ENCODE results near the gene FOS. TPM values are rescaled to one million over a fixed set of nuclear protein-coding genes. Genes with fewer than 3 reads are reported as not detected.

Gene FOS
- total and polyA plus RNA-seq, 2 experiments from 2014 or later = 47.3 to 54.8 TPM

DNA sequence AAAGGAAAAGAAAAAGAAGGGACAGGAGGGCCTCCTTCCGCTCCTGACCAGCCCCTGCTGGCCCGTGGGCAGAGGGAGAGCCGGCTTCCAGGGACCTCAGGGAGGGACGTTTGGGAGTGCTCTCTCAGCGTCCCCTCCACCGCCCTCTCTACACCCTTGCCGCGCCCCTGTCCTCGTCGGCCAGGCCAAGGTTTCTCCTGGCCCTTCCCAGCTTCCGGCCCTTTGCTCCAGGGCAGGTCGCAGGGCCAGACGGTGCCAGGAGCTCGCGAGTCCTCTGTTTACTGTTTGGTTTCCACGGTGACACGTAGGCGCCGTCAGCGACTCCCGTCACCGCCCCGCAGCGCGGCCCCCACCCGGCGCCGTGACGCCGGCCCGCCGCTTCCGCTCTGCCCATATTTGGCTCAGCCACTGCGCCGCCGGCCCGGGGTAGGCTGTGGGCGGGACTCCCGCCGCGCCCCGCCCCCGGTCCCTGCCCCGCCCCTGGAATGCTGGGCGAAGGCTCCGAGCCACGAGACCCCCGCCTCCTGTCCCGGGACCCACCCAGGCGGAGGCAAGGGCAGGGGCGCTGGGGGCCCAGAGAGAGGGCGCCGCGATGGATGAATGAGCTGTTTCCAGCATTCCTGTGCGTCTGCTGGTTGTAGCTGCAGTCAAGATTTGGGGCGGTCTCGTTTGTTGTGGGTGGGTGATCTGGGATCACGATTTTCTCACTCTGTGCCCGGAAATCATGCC is 15.5 kb downstream of the FOS start:
- H3K36me3 ChIP-seq (ENCODE audit: insufficient read depth) = no peaks in the 10 kb centered on the region
- peak; percentile 92 for TF ChIP-seq CREB1 (CRISPR knock-in tag; IDR thresholded peaks at IDR 0.05; ENCODE audit: low read depth)
- TF ChIP-seq, protein P1, sequence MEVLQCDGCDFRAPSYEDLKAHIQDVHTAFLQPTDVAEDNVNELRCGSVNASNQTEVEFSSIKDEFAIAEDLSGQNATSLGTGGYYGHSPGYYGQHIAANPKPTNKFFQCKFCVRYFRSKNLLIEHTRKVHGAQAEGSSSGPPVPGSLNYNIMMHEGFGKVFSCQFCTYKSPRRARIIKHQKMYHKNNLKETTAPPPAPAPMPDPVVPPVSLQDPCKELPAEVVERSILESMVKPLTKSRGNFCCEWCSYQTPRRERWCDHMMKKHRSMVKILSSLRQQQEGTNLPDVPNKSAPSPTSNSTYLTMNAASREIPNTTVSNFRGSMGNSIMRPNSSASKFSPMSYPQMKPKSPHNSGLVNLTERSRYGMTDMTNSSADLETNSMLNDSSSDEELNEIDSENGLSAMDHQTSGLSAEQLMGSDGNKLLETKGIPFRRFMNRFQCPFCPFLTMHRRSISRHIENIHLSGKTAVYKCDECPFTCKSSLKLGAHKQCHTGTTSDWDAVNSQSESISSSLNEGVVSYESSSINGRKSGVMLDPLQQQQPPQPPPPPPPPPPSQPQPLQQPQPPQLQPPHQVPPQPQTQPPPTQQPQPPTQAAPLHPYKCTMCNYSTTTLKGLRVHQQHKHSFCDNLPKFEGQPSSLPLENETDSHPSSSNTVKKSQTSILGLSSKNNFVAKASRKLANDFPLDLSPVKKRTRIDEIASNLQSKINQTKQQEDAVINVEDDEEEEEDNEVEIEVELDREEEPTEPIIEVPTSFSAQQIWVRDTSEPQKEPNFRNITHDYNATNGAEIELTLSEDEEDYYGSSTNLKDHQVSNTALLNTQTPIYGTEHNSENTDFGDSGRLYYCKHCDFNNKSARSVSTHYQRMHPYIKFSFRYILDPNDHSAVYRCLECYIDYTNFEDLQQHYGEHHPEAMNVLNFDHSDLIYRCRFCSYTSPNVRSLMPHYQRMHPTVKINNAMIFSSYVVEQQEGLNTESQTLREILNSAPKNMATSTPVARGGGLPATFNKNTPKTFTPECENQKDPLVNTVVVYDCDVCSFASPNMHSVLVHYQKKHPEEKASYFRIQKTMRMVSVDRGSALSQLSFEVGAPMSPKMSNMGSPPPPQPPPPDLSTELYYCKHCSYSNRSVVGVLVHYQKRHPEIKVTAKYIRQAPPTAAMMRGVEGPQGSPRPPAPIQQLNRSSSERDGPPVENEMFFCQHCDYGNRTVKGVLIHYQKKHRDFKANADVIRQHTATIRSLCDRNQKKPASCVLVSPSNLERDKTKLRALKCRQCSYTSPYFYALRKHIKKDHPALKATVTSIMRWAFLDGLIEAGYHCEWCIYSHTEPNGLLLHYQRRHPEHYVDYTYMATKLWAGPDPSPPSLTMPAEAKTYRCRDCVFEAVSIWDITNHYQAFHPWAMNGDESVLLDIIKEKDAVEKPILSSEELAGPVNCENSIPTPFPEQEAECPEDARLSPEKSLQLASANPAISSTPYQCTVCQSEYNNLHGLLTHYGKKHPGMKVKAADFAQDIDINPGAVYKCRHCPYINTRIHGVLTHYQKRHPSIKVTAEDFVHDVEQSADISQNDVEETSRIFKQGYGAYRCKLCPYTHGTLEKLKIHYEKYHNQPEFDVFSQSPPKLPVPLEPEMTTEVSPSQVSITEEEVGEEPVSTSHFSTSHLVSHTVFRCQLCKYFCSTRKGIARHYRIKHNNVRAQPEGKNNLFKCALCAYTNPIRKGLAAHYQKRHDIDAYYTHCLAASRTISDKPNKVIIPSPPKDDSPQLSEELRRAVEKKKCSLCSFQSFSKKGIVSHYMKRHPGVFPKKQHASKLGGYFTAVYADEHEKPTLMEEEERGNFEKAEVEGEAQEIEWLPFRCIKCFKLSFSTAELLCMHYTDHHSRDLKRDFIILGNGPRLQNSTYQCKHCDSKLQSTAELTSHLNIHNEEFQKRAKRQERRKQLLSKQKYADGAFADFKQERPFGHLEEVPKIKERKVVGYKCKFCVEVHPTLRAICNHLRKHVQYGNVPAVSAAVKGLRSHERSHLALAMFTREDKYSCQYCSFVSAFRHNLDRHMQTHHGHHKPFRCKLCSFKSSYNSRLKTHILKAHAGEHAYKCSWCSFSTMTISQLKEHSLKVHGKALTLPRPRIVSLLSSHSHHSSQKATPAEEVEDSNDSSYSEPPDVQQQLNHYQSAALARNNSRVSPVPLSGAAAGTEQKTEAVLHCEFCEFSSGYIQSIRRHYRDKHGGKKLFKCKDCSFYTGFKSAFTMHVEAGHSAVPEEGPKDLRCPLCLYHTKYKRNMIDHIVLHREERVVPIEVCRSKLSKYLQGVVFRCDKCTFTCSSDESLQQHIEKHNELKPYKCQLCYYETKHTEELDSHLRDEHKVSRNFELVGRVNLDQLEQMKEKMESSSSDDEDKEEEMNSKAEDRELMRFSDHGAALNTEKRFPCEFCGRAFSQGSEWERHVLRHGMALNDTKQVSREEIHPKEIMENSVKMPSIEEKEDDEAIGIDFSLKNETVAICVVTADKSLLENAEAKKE (CRISPR knock-in tag; IDR thresholded peaks at IDR 0.05) = no peak
- TF ChIP-seq POLR2AphosphoS5 (IDR thresholded peaks at IDR 0.05; ENCODE audit: low read depth) = peak; percentile 70

DNA sequence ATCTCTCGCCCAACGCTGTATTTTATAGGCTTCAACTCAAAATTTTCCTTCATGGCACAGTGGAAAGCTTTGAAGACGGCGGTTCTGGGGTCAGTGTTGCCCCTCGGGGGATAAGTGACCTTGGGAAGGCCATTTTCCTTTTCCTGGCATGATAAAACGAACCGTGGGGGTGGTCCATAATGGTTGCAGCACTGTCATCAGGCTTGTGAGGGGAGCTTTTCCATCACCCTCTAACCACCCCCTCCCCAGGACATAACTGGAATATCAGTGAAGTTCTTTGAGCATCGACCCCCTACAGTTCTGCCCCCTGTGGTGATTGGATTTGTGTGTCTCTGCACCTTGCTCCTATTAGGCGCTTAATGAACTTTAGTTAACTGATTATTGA is 16.0 kb downstream of the FOS start:
- no peaks in the 10 kb centered on the region for H3K36me3 ChIP-seq (ENCODE audit: insufficient read depth)
- no peak overlapping the region; the same call in 1 of the 2 replicates for H2AFZ ChIP-seq
- H3K4me3 Mint-ChIP-seq = peak overlapping the region; percentile 86
- H3K27ac Mint-ChIP-seq = peak overlapping the region; percentile 99
- H3K4me3 ChIP-seq = peak overlapping the region; percentile 90
- H3K27me3 ChIP-seq (ENCODE audit: insufficient read depth) = no peaks in the 10 kb centered on the region
- no peaks in the 10 kb centered on the region for H3K79me2 ChIP-seq (replicated peaks; ENCODE audit: insufficient read depth)
- H3K9me3 Mint-ChIP-seq = no peaks in the 10 kb centered on the region
- no peaks in the 10 kb centered on the region for H3K36me3 Mint-ChIP-seq (ENCODE audit: low read depth)
- H3K27ac ChIP-seq (ENCODE audit: low read depth) = peak overlapping the region; percentile 99
- H3F3A ChIP-seq (replicated peaks; ENCODE audit: low read depth) = peaks cover 5% of the 10 kb centered on the region; the same call in 1 of the 2 replicates
- peak; percentile 7 for ATAC-seq
- no peaks in the 10 kb centered on the region for H4K20me1 ChIP-seq (replicated peaks; ENCODE audit: insufficient read depth)
- DNase-seq (ENCODE audit: low spot score) = peak; percentile 62
- H3K27me3 Mint-ChIP-seq (ENCODE audit: insufficient read depth, low read depth, poor library complexity) = peaks cover 15% of the 10 kb centered on the region
- peaks cover 17% of the 10 kb centered on the region for H3K4me1 ChIP-seq (ENCODE audit: insufficient read depth)
- H3K9me2 ChIP-seq (ENCODE audit: insufficient read depth) = no peaks in the 10 kb centered on the region
- H3K4me1 Mint-ChIP-seq = peaks cover 14% of the 10 kb centered on the region
- H3K4me2 ChIP-seq = peak overlapping the region; percentile 93
- TF ChIP-seq, protein P2, sequence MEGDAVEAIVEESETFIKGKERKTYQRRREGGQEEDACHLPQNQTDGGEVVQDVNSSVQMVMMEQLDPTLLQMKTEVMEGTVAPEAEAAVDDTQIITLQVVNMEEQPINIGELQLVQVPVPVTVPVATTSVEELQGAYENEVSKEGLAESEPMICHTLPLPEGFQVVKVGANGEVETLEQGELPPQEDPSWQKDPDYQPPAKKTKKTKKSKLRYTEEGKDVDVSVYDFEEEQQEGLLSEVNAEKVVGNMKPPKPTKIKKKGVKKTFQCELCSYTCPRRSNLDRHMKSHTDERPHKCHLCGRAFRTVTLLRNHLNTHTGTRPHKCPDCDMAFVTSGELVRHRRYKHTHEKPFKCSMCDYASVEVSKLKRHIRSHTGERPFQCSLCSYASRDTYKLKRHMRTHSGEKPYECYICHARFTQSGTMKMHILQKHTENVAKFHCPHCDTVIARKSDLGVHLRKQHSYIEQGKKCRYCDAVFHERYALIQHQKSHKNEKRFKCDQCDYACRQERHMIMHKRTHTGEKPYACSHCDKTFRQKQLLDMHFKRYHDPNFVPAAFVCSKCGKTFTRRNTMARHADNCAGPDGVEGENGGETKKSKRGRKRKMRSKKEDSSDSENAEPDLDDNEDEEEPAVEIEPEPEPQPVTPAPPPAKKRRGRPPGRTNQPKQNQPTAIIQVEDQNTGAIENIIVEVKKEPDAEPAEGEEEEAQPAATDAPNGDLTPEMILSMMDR (conservative IDR thresholded peaks at IDR 0.05; ENCODE audit: low read depth in 2 of 2) = no peak
- TF ChIP-seq POLR2AphosphoS5 (IDR thresholded peaks at IDR 0.05; ENCODE audit: low read depth) (no peak), CREB1 (CRISPR knock-in tag; IDR thresholded peaks at IDR 0.05; ENCODE audit: low read depth) (no peak), ZNF331 (CRISPR knock-in tag; IDR thresholded peaks at IDR 0.05; ENCODE audit: low read depth) (no peak), STAT1 (IDR thresholded peaks at IDR 0.05; ENCODE audit: unreplicated experiment) (no peak), EZH2phosphoT487 (IDR thresholded peaks at IDR 0.05; ENCODE audit: unreplicated experiment) (no peak), ZNF114 (CRISPR knock-in tag; IDR thresholded peaks at IDR 0.05) (no peak)
- TF ChIP-seq, protein P3, sequence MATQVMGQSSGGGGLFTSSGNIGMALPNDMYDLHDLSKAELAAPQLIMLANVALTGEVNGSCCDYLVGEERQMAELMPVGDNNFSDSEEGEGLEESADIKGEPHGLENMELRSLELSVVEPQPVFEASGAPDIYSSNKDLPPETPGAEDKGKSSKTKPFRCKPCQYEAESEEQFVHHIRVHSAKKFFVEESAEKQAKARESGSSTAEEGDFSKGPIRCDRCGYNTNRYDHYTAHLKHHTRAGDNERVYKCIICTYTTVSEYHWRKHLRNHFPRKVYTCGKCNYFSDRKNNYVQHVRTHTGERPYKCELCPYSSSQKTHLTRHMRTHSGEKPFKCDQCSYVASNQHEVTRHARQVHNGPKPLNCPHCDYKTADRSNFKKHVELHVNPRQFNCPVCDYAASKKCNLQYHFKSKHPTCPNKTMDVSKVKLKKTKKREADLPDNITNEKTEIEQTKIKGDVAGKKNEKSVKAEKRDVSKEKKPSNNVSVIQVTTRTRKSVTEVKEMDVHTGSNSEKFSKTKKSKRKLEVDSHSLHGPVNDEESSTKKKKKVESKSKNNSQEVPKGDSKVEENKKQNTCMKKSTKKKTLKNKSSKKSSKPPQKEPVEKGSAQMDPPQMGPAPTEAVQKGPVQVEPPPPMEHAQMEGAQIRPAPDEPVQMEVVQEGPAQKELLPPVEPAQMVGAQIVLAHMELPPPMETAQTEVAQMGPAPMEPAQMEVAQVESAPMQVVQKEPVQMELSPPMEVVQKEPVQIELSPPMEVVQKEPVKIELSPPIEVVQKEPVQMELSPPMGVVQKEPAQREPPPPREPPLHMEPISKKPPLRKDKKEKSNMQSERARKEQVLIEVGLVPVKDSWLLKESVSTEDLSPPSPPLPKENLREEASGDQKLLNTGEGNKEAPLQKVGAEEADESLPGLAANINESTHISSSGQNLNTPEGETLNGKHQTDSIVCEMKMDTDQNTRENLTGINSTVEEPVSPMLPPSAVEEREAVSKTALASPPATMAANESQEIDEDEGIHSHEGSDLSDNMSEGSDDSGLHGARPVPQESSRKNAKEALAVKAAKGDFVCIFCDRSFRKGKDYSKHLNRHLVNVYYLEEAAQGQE (IDR thresholded peaks at IDR 0.05; ENCODE audit: unreplicated experiment) = no peak

More for the DNA sequence above, 15.5 kb downstream of the FOS start:
- Histone ChIP-seq H4K20me1 (replicated peaks; ENCODE audit: insufficient read depth) (no peaks in the 10 kb centered on the region), H3K27ac (ENCODE audit: low read depth) (peak overlapping the region; percentile 99), H3K4me1 (ENCODE audit: insufficient read depth) (peaks cover 17% of the 10 kb centered on the region), H3K4me2 (peak overlapping the region; percentile 93), H3F3A (replicated peaks; ENCODE audit: low read depth) (peaks cover 5% of the 10 kb centered on the region; the same call in 1 of the 2 replicates), H3K4me3 (peak overlapping the region; percentile 90), H3K27me3 (ENCODE audit: insufficient read depth) (no peaks in the 10 kb centered on the region), H3K79me2 (replicated peaks; ENCODE audit: insufficient read depth) (no peaks in the 10 kb centered on the region), H3K9me2 (ENCODE audit: insufficient read depth) (no peaks in the 10 kb centered on the region), H2AFZ (no peak overlapping the region; the same call in 1 of the 2 replicates)
- H3K4me1 Mint-ChIP-seq = peaks cover 14% of the 10 kb centered on the region
- no peaks in the 10 kb centered on the region for H3K9me3 Mint-ChIP-seq
- peak; percentile 98 for DNase-seq (ENCODE audit: low spot score)
- H3K27me3 Mint-ChIP-seq (ENCODE audit: insufficient read depth, low read depth, poor library complexity) = peaks cover 13% of the 10 kb centered on the region
- peak overlapping the region; percentile 99 for H3K27ac Mint-ChIP-seq
- no peaks in the 10 kb centered on the region for H3K36me3 Mint-ChIP-seq (ENCODE audit: low read depth)
- peak; percentile 84 for ATAC-seq
- H3K4me3 Mint-ChIP-seq = peak overlapping the region; percentile 86

Measured in GM23338 (cell line).